PC-3 (cell line): ENCODE data around the gene CRYZL1. TPM values are rescaled to one million over a fixed set of nuclear protein-coding genes. Genes with fewer than 3 reads are reported as not detected.

Experiments used
- ATAC-seq: fragments of 200-7000 bp; cut with Tn5 transposase; 2 replicates; pipeline ENCODE4 v1.9.1; 2020; ENCODE audit warnings: mild to moderate bottlenecking, moderate library complexity
- BruUV-seq: library from RNA; stranded (reverse); fragments of 400-500 nt; replicated peaks from 2 replicates; lab custom pipeline; 2021; lab: Mats Ljungman, UMichigan
- CTCF ChIA-PET: fragments of 300-600 bp; sonication (Branson Sonifier 250); formaldehyde crosslinking; loops from one replicate; lab custom pipeline; 2022; ENCODE audit warnings: antibody characterized with exemption; lab: Charles Lee
- POLR2A ChIA-PET: fragments of 300-600 bp; sonication (Branson Sonifier 250); formaldehyde crosslinking; loops from one replicate; lab custom pipeline; 2022; ENCODE audit warnings: antibody characterized with exemption; ENCODE audit not compliant: unreplicated experiment; lab: Charles Lee
- DNase-seq: peaks from one replicate; pipeline ENCODE4 v3.0.0-alpha.2; 2015
- H2AFZ ChIP-seq: fragments of 300-600 bp; sonication (generic); 2 replicates; pipeline ENCODE4 v1.6.0; 2016; ENCODE audit warnings: antibody characterized with exemption, low read length
- H3F3A ChIP-seq: fragments of 300-600 bp; sonication (generic); one replicate; pipeline ENCODE4 v1.6.0; 2017; ENCODE audit warnings: antibody characterized with exemption, low read length, control low read depth, mild to moderate bottlenecking; ENCODE audit not compliant: unreplicated experiment
- H3K27ac ChIP-seq: fragments of 300-600 bp; sonication (generic); 2 replicates; pipeline ENCODE4 v1.5.1; 2016; ENCODE audit warnings: mild to moderate bottlenecking, low read length
- H3K27me3 ChIP-seq: fragments of 300-600 bp; sonication (generic); 2 replicates; pipeline ENCODE4 v1.6.1; 2016; ENCODE audit warnings: low read length, mixed read lengths
- H3K36me3 ChIP-seq: fragments of 300-600 bp; sonication (generic); 2 replicates; pipeline ENCODE4 v1.6.1; 2016; ENCODE audit warnings: low read depth, mixed run types, low read length, mixed read lengths
- H3K4me1 ChIP-seq: fragments of 300-600 bp; sonication (generic); 2 replicates; pipeline ENCODE4 v1.5.1; 2016; ENCODE audit warnings: low read length; ENCODE audit not compliant: insufficient read depth
- H3K4me2 ChIP-seq: fragments of 300-600 bp; sonication (generic); 2 replicates; pipeline ENCODE4 v1.6.0; 2016; ENCODE audit warnings: low read length
- H3K4me3 ChIP-seq: fragments of 300-600 bp; sonication (generic); 2 replicates; pipeline ENCODE4 v1.5.1; 2016; ENCODE audit warnings: mild to moderate bottlenecking, low read length, mixed read lengths
- H3K79me2 ChIP-seq: fragments of 300-600 bp; sonication (generic); 2 replicates; pipeline ENCODE4 v1.6.1; 2017; ENCODE audit warnings: low read length, mixed read lengths
- H3K9ac ChIP-seq: fragments of 300-600 bp; sonication (generic); 2 replicates; pipeline ENCODE4 v1.6.0; 2016; ENCODE audit warnings: mild to moderate bottlenecking, low read length
- H3K9me2 ChIP-seq: fragments of 300-600 bp; sonication (generic); replicated peaks from 2 replicates; pipeline ENCODE4 v1.6.1; 2016; ENCODE audit warnings: mixed run types, low read length, mixed read lengths
- H3K9me3 ChIP-seq: fragments of 300-600 bp; sonication (generic); 2 replicates; pipeline ENCODE4 v1.6.1; 2016; ENCODE audit warnings: low read length, mixed read lengths
- H4K20me1 ChIP-seq: fragments of 300-600 bp; sonication (generic); 2 replicates; pipeline ENCODE4 v1.6.1; 2016; ENCODE audit warnings: low read length, mixed read lengths
- CTCF ChIP-seq: fragments of 300-600 bp; sonication (generic); conservative IDR thresholded peaks from 2 replicates; pipeline ENCODE4 v1.5.1; 2017; ENCODE audit warnings: antibody characterized with exemption, low read depth, mild to moderate bottlenecking, low read length
- EZH2 ChIP-seq: fragments of 300-600 bp; sonication (generic); IDR thresholded peaks from one replicate; pipeline ENCODE4 v1.6.1; 2017; ENCODE audit warnings: antibody characterized with exemption, mild to moderate bottlenecking, low read length; ENCODE audit not compliant: unreplicated experiment
- EZH2phosphoT487 ChIP-seq: fragments of 300-600 bp; sonication (generic); IDR thresholded peaks from 2 replicates; pipeline ENCODE4 v1.6.1; 2018; ENCODE audit warnings: mild to moderate bottlenecking, antibody characterized with exemption, low read length, borderline replicate concordance
- intact Hi-C: fragments of 100-400 bp; cut with micrococcal nuclease; formaldehyde crosslinking; loops from 2 replicates; pipeline ENCODE4 v1.9.0; 2023
- total RNA-seq: library from RNA; depleted of rRNA; stranded (reverse); fragments of >200 nt; gene quantifications from 2 replicates; pipeline ENCODE4 v1.2.3, GENCODE V29; 2014

CRYZL1 gene
- total RNA-seq, 1 experiment from 2014 or later = 12.4 TPM

GRCh38 chr21:33611006-33611744, 30.4 kb downstream of the CRYZL1 start:
- Histone ChIP-seq H3K27ac (no peak overlapping the region), H3K9ac (no peak overlapping the region), H3K4me1 (peaks cover 5% of the 10 kb centered on the region), H3F3A (no peaks in the 10 kb centered on the region), H3K27me3 (no peaks in the 10 kb centered on the region), H3K9me2 (no peaks in the 10 kb centered on the region), H3K36me3 (peaks cover 4% of the 10 kb centered on the region; the same call in 1 of the 2 replicates), H3K79me2 (no peaks in the 10 kb centered on the region), H2AFZ (no peak overlapping the region), H3K9me3 (no peaks in the 10 kb centered on the region), H3K4me2 (no peak overlapping the region), H3K4me3 (no peak overlapping the region), H4K20me1 (no peaks in the 10 kb centered on the region)
- TF ChIP-seq CTCF = no peak
- no peak for TF ChIP-seq EZH2phosphoT487
- TF ChIP-seq EZH2 = no peak
- ChIA-PET POLR2A (no interaction called here), CTCF (no interaction called here)
- no TSS peak for BruUV-seq
- intact Hi-C loops = no loop called here
- ATAC-seq = no peak
- no peak for DNase-seq

GRCh38 chr21:33608559-33608958, 33.0 kb downstream of the CRYZL1 start:
- Histone ChIP-seq H3K9ac (no peak overlapping the region), H3F3A (no peaks in the 10 kb centered on the region), H3K27ac (no peak overlapping the region), H3K9me2 (no peaks in the 10 kb centered on the region), H3K27me3 (no peaks in the 10 kb centered on the region), H2AFZ (no peak overlapping the region), H3K4me3 (no peak overlapping the region), H3K79me2 (no peaks in the 10 kb centered on the region), H4K20me1 (no peaks in the 10 kb centered on the region), H3K36me3 (peaks cover 3% of the 10 kb centered on the region; the same call in 1 of the 2 replicates), H3K9me3 (no peaks in the 10 kb centered on the region), H3K4me1 (peaks cover 5% of the 10 kb centered on the region), H3K4me2 (no peak overlapping the region)
- TF ChIP-seq EZH2 (no peak), EZH2phosphoT487 (no peak), CTCF (no peak)
- ChIA-PET CTCF (interaction anchor here (0.5 kb wide), 1 partner anchor 521 kb away, joined by 4 read pairs; no protein-coding TSS in a partner anchor), POLR2A (interaction anchor here (0.6 kb wide), 1 partner anchor 163 kb away, joined by 11 read pairs; no protein-coding TSS in a partner anchor)
- ATAC-seq (peak; percentile 51), DNase-seq (no peak)
- intact Hi-C loops = no loop called here
- BruUV-seq = no TSS peak

GRCh38 chr21:33598051-33598450, 43.5 kb downstream of the CRYZL1 start:
- no peaks in the 10 kb centered on the region for H3K79me2 ChIP-seq
- H3K4me2 ChIP-seq = no peak overlapping the region
- no peaks in the 10 kb centered on the region for H4K20me1 ChIP-seq
- H3K4me1 ChIP-seq = no peaks in the 10 kb centered on the region
- H3K36me3 ChIP-seq = peaks cover 32% of the 10 kb centered on the region
- H3K27me3 ChIP-seq = no peaks in the 10 kb centered on the region
- no peak overlapping the region for H3K4me3 ChIP-seq
- ATAC-seq (no peak), DNase-seq (no peak)
- H3K27ac ChIP-seq = no peak overlapping the region
- TF ChIP-seq EZH2 = no peak
- no peak for TF ChIP-seq CTCF
- TF ChIP-seq EZH2phosphoT487 = no peak
- no peaks in the 10 kb centered on the region for H3K9me3 ChIP-seq
- intact Hi-C loops = no loop called here
- no peaks in the 10 kb centered on the region for H3K9me2 ChIP-seq
- no TSS peak for BruUV-seq
- POLR2A ChIA-PET = no interaction called here
- H2AFZ ChIP-seq = no peak overlapping the region
- no peaks in the 10 kb centered on the region for H3F3A ChIP-seq
- H3K9ac ChIP-seq = no peak overlapping the region
- CTCF ChIA-PET = no interaction called here
